HG02981 (cell line): ENCODE results near the gene USP10.
A peak's percentile ranks its signal among the peaks of the same experiment; 100 is the strongest.

Experiments
- ATAC-seq: cut with Tn5 transposase; IDR thresholded peaks from one replicate; pipeline ENCODE4 v1.9.1; 2021; ENCODE audit warnings: mild to moderate bottlenecking, moderate library complexity; ENCODE audit not compliant: unreplicated experiment

Gene USP10

GRCh38 chr16:84694980-84695379 lies 4.8 kb upstream of the USP10 start:
- no peak for ATAC-seq

- ATAC-seq: no peak
Measured at GRCh38 chr16:84699147-84699711, 571 bp upstream of the USP10 start.

- ATAC-seq: peak; percentile 28
Measured at GRCh38 chr16:84700446-84701300, 873 bp downstream of the USP10 start.

- ATAC-seq: no peak
Measured at GRCh38 chr16:84703681-84704080, 3.9 kb downstream of the USP10 start.

- no peak for ATAC-seq
Measured at GRCh38 chr16:84704253-84704652, 4.5 kb downstream of the USP10 start.

GRCh38 chr16:84706856-84707255 lies 7.1 kb downstream of the USP10 start:
- ATAC-seq: no peak

- ATAC-seq: no peak
Measured at GRCh38 chr16:84709609-84710008, 9.8 kb downstream of the USP10 start.

- no peak for ATAC-seq
Measured at GRCh38 chr16:84710686-84711085, 10.9 kb downstream of the USP10 start.

GRCh38 chr16:84712138-84712671 lies 12.4 kb downstream of the USP10 start:
- no peak for ATAC-seq

GRCh38 chr16:84712801-84713775 lies 13.3 kb downstream of the USP10 start:
- no peak for ATAC-seq

- no peak for ATAC-seq
Measured at GRCh38 chr16:84714028-84714427, 14.2 kb downstream of the USP10 start.

- no peak for ATAC-seq
Measured at GRCh38 chr16:84715424-84715823, 15.6 kb downstream of the USP10 start.

- ATAC-seq: no peak
Measured at GRCh38 chr16:84715854-84716253, 16.1 kb downstream of the USP10 start.

- ATAC-seq: no peak
Measured at GRCh38 chr16:84716740-84717139, 16.9 kb downstream of the USP10 start.

GRCh38 chr16:84717484-84717883 lies 17.7 kb downstream of the USP10 start:
- ATAC-seq: no peak

- no peak for ATAC-seq
Measured at GRCh38 chr16:84720177-84720579, 20.4 kb downstream of the USP10 start.

GRCh38 chr16:84722068-84722467 lies 22.3 kb downstream of the USP10 start:
- ATAC-seq: no peak

GRCh38 chr16:84723906-84724305 lies 24.1 kb downstream of the USP10 start:
- ATAC-seq: no peak

- no peak for ATAC-seq
Measured at GRCh38 chr16:84724606-84725309, 25.0 kb downstream of the USP10 start.

GRCh38 chr16:84725481-84726078 lies 25.8 kb downstream of the USP10 start:
- ATAC-seq: no peak
